Myocyte (in vitro differentiated cells): ENCODE measurements around the gene MRPL54. TPM values are rescaled to one million over a fixed set of nuclear protein-coding genes. Genes with fewer than 3 reads are reported as not detected.
"Not testable (repeated sequence)": the region's sequence is repeated elsewhere in the genome, so short reads cannot be mapped to it uniquely, and the experiment has no call there.

Experiments
- DNase-seq: peaks from one replicate; pipeline ENCODE4 v3.0.0-alpha.2; 2012; ENCODE audit warnings: low read depth
- total RNA-seq: library from RNA; depleted of rRNA; stranded (reverse); fragments of >200 nt; gene quantifications from 2 replicates; pipeline ENCODE4 v1.2.3, GENCODE V29; 2014

MRPL54 gene
- total RNA-seq, 1 donor from 2014 or later: 30.4 TPM

DNA sequence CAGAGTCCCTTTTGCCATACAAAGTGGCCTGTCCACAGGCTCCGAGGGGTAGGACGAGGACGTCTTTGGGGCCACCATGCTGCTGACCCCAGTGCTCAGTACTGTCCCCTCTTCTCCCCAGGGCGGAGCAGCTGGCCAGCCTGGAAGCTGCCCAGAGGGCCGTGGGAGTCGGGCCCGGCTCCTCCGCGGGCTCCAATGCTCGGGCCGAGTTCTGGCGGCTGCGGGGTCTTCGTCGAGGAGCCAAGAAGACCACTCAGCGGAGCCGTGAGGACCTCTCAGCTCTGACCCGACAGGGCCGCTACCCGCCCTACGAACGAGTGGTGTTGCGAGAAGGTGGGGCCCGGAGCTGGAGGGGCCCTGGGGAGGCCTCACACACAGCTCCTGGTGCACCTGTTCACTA, 22.1 kb upstream of the MRPL54 start:
- DNase-seq: no peak

DNA sequence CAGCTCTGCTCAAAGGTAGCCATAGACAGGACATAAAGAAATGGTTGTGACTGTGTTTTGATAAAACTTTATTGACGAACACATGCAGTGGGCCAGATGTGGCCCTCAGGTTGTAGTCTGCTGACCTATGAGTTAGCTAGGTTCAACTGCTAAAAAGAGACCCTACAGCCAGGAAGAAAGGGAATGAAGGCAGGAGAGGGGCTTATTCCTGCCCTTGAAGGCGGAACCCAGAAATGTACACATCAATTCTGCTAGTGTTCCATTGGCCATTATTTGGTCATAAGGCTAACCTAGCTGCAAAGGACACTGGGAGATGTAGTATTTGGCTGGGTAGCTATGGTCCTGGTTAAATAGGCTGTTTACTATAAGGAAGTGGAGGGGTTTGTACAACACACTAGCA, 19.0 kb upstream of the MRPL54 start:
- DNase-seq: no peak

- DNase-seq: no peak
Measured at GRCh38 chr19:3745363-3746045, 17.0 kb upstream of the MRPL54 start.

- DNase-seq: no peak
Measured at GRCh38 chr19:3746371-3747056, 16.0 kb upstream of the MRPL54 start.

DNA sequence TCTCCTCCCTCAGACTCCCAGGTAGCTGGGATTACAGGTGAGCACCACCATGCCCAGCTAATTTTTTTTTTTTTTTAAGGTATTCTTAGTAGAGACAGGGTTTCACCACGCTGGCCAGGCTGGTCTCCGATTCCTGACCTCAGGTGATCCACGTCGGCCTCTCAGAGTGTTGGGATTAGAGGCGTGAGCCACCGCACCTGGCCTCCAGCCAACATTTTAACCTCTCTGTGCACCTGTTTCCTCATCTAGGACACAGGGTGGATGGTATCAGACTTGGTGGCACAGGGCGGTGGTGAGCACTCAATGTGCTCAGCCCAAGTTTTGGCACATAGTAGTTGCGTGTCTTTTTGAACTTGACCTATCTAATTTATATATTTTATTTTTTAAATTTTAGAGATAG, 13.5 kb upstream of the MRPL54 start:
- DNase-seq: no peak

DNA sequence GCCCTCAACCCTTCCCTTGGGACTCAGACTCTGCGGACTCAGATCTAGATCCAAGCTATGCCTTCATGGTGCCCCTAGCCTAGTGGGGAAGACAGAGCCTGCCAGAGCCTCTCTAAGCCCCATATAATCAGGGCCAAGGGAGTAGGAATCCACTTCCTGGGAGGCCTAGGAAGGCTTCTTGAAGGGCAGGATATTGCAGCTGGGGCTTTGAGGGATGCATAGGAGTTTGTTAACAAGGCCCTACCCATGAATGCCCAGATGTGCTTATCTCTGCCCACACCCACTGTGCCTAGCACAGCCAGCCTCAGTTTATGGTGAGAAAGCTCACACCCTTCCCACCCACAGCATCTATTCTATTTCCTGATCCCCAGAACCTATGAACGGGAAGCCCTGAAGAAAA, 12.3 kb upstream of the MRPL54 start:
- DNase-seq: no peak

DNA sequence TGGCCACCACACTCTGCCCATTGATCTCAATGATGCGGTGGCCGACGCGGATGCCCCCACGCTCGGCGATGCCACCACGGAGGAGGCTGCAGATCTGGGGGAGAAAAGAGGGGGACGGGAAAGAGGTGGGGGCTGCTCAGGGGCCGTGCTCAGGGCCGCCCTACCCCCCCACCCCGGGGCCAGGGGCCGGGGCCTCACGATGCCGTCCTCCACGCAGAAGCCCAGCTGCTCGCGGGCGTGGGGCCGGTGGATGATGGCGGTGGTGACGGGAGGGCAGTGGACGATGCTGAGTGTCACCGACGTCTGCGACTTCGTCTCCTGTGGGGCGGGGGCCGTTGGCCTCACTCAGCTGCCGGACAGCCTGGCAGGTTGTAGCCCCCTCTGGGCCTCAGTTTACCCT, 11.2 kb upstream of the MRPL54 start:
- DNase-seq: no peak

GRCh38 chr19:3752492-3752891, 10.0 kb upstream of the MRPL54 start:
- no peak for DNase-seq

DNA sequence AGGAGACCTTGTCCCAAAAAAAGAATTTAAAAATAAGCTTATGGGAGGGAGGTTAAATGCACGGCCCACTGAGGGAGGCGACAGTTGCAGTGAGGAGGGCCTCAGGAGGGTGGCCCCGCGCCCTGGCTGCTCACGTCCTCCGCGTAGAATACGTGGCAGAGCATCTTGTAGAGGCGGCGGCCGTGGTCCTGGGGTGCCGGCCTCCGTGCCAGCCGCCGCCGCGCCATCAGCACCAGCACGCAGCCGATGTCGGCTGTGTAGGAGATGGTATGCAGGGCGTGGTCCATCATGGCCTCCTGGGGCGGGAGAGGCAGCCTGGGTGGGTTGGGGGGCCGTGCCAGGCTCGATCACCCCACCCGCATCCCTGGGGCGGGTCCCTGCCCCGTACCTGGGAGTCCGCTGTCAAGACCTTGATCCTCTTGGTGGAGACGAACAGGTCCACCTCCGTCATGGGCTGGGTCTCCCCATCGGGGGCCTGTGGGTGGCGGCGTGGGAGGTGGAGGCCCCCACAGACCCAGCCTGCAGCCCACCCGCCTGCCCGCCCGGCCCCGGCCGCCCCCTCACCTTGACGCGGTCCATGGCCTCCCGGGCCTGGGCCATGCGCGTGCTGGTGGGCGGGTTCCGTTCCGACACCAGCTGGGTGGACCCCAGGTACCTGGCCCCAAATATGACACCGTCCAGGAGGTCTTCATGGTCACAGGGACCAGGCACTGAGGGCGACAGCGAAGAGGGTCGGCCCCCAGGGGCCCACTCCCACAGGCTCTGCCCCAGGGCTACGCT, 8.7 kb upstream of the MRPL54 start:
- no peak for DNase-seq

DNA sequence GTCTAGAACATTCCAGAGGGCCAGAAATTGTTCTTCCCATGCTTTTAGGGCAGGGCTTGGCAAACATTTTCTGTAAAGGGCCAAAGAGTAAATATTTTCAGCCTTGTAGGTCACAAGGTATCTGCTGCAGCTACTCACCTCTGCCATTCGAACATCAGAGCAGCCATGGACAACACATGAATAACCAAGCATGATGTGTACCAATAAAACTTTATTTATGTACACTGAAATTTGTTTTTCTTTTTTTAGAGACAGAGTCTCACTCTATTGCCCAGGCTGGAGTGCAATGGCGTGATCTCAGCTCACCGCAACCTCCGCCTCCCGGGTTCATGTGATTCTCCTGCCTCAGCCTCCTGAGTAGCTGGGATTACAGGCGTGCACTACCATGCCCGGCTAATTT, 4.8 kb upstream of the MRPL54 start:
- not testable (repeated sequence) for DNase-seq

DNA sequence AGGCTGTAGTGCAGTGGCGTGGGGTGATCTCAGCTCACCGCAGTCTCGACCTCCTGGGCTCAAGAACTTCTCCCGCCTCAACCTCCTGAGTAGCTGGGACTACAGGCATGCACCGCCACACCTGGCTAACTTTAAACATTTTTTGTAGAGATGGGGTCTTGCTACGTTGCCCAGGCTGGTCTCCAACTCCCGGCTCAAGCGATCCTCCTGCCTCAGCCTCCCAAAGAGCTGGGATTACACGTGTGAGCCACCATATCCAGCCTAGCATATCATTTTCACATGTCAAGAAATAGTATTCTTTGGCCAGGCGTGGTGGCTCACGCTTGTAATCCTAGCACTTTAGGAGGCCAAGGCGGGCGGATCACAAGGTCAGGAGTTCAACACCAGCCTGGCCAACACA, 4.2 kb upstream of the MRPL54 start:
- DNase-seq: not testable (repeated sequence)

DNA sequence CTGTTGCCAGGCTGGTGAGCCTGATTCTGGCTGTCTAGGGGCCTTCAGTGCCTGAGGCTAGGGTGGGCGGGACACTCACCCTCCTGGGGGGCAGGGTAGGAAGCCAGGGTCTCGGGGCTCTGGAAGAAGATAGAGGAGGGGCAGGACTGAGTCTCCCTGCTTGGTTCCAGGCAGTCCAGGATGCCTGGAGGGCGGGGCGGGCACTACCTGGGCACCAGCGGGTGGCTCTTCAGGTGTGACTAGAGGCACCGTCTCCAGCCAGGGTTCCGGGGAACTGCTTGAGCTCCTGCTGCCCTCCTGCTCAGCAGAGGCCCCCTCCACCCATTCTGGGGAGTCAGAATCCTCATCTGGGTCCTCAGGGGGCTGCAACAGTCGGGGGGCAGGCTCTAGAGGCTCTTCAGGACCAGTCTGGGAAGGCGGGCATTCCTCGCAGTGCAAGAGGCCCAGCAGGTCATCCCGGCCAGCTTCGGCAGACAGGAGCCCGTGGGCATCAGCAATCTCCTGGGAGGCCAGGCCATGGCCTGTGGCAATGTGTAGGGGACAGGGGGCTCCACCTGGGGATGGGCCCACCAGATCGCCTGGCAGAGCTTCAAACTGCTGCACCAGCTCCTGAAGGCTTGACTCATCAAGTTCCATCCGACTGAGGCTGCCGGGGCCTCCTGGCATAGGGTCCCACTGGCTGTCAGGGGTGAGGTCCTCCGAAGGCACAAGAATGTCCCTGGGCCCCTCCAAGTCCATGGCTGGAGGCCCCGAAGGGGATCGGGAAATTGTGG, 2.8 kb upstream of the MRPL54 start:
- DNase-seq: no peak

- peak; percentile 14 for DNase-seq
Measured at GRCh38 chr19:3760871-3761361, 1.6 kb upstream of the MRPL54 start.

DNA sequence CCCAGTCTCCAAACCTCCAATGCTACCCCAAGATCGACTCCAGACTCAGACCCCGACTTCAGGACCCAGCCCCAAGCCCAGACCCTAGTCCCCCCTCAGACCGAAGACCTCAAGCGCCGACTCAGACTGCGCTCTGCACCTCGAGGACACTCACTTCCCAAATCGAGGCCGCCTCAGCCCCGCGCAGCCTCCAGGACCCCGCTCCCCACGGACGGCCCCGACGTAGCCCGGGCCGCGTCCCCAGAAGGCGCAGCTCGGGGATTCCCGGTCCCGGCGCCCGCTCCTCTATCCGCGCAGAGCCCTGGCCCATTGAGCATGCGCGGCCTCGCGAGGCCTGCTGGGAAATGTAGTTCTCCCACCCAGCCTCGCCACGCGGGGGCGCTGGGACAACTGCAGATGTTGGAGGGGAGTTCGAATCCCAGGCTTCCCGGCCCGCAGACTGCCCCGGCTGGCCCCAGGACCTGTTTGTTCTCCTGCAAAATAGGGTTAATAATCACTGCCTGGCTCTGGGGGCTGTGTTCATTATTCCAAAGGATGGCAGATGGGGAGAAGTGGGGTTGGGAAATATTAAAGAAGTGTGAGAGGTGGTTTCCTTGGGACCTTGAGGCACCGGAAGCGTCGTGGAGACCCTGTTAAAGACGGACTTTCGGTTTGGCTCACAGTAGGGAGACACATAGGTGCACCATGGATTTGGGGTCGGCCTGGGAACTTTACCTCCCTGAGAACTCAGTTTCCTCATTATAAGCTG, 926 bp upstream of the MRPL54 start, which contains the start of gene APBA3:
APBA3 (minus strand) TSS at position 311 of the 748 bp plus-strand sequence. CDS start 1,428 bp downstream, outside the sequence.
- peak; percentile 93 for DNase-seq

DNA sequence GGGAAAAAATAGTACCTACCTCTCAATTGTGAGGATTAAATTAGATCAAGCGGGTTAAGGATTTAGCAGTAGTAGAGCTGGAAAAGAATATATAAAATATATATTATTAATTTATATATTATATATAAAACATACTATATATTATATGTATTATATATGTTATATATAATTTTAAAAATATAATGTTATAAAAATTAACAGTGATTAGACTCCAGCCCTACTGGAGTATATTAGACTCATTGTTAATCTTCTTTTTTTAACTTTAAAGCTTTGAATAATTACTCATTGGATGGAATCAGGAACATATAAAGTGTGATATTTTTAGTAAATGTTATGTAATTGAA, 380 bp upstream of the MRPL54 start:
- DNase-seq: no peak

GRCh38 chr19:3765121-3765520, 2.6 kb downstream of the MRPL54 start:
- DNase-seq: no peak

GRCh38 chr19:3765757-3766156, 3.3 kb downstream of the MRPL54 start:
- DNase-seq: not testable (repeated sequence)

DNA sequence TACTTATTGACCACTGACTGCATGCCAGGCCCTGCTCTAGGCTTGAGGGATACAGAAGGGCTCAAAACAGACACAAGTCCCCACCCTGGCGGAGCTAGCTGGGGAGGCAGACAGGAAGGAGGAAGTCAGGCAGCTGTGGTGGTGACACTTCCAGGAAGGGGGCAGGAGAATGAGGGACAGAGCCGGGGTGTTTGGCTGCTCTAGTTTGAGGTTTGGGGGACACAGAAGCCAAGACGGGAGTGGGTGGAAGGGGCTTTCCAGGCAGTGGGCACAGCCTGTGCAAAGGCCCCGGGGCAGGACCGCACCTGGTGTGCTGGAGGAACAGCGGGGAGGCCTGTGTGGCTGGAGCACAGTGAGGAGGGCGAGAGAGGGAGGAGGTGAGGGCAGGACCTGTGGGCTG, 4.0 kb downstream of the MRPL54 start:
- DNase-seq: no peak

DNA sequence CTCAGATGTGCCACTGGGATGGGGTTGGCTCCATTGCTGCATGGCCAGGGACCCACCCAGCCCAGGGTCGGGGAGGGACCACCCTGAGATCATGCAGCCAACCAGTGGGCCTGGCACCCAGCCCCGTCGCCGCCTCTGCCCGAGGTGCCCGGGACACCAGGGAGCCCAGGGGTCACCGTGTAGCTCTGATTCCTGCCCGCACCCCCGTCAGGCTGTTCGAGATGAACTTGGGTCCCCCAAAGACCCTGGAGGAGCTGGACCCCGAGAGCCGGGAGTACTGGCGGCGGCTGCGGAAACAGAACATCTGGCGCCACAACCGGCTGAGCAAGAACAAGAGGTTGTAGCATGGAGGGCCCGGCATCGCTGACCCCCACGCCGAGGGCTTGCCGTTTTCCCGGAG, 4.6 kb downstream of the MRPL54 start:
- DNase-seq: no peak

GRCh38 chr19:3768015-3768747, 5.7 kb downstream of the MRPL54 start:
- no peak for DNase-seq
